ENCODE results near the gene PTPMT1.

PTPMT1 gene

DNA sequence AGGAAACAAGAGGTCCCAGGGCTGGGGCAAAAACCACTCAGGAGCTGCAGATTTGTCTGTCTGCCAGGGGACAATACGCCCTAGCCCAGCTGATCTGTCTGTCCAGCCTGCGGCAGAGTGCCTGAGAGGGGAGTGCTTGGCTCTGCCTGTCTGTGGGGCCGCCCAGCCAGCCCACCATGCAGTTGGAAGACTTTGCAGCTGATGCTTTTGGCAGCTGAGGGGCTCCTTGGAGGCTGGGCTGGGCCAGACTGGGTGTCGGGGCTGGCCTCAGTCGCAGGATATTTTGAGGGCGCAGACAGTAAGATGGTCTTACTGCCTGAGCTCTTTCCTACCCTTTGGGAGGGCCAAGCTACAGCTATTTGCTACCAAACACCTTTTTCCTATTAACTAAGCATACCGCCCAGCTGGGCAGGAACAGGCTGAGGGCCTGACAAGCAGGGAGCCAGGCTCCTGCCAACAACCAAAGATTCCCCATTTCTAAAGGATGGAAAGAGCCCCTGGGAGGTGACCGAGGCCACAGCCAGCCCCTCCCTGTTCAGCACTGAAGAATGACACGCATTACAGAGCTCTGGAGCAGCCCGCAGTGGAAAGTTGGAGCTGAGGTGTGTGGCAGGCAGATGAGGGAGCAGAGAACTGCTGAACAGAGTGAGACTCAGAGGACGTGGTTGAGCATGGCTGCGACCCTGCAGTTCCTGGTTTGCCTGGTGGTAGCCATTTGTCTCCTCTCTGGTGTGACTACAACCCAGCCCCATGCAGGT, 20.9 kb downstream of the PTPMT1 start, which contains the start of gene FAM180B:
TSS of gene FAM180B (plus strand) at position 581 of the 758 bp plus-strand sequence. CDS start at position 672, 91 bp downstream.
- DNase-seq: no peak

GRCh38 chr11:47587039-47587716, 21.8 kb downstream of the PTPMT1 start:
- no peak for DNase-seq

DNA sequence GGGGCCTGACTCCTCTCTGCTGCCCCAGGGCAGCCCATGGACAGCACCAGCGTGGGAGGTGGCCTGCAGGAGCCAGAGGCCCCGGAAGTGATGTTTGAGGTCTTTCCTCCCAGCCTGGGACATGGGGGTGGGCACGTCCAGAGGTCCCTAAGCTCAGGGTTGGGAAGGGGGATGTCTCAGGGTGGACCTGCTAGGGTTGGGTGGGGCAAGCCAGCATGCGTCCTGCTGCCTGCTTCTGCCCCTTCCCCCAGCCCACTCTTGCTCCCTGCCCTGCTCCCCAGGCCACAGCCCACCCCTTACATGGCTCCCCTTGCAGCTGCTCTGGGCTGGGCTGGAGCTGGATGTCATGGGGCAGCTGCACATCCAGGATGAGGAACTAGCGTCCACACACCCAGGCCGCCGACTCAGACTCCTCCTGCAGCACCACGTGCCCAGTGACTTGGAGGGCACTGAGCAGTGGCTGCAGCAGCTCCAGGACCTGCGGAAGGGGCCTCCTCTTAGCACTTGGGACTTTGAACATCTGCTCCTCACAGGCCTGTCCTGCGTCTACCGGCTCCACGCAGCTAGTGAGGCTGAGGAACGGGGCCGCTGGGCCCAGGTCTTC, 22.4 kb downstream of the PTPMT1 start:
- DNase-seq: no peak

DNA sequence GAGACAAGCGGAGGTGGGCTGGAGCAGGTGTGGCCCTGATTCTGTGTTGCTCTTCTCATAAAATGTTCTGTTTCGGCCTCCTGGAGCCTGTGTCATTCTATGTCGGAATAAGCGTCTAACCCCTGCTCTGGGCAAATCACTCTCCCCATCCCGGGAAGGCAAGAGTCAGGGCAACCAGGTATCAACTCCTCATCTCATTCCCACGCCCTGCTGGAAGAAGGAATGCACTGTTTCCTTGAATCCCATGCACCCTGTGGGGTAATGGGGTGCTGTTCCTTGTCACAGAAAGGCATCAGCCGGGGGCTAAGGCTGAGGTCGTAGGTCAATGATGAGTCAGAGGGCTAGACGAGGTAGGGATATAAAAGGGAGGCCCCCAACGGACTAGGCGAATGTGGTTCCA, 23.7 kb downstream of the PTPMT1 start:
- no peak for DNase-seq

- DNase-seq: no peak
Observed at GRCh38 chr11:47589584-47589976, 24.2 kb downstream of the PTPMT1 start.

DNA sequence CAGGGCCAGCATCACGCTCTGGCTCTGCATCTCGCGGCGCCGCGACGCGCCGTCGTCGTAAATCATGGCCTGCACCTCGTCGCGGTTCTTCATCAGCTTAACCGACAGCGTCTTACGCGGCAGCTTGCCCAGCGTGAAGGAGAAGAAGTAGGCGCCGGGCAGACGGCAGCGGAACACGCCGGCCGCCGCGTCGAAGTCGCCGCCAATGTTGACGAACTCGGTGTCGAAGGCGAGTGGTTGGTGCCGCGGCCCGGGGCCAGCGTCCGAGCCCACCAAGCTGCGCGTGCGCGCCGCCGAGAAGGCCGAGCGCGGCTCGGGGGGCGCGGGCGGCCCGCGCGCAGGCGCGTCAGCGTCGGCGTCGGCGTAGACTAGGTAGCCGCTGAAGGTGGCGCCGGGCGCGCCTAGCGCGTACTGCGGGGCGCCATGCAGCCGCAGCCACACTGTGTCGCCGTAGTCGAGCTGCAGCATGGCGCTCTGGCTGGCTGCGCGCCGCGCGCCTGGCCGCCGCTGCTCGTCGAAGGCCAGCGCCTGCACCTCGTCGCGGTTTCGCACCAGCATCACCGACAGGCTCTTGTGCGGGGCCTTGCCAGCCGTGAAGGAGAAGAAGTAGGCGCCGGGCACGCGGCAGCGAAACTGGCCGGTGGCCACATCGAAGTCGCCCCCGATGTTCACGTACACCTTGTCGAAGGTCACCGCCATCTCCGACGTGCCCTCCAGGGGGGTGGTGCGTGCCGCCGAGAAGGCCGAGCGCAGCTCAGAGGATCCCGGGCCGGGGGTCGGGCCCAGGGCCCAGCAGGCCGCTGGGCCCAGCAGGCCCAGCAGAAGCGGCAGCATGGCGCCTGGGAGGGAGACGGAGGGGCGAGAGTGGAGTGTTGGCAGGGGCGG, 24.8 kb downstream of the PTPMT1 start:
- DNase-seq: no peak

DNA sequence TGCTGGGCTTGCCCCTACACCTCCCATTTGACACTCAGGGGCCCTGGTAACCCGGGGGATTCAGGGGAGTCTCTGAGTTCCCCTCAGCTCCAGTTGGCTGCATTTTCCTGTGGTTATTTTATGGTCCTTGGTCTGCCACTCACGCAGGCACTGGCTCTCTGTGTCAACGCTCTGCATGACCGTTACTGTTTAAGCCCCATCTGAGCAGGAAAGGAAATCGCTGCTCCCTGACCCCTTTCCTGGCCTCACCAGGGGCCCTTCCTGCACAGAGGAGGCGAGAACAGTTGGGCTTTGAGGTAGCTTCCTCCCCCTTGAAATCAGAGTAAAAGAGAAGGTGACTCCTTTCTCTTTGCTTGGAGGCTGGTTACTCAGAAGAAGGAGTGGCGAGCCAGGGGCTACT, 26.4 kb downstream of the PTPMT1 start:
- no peak for DNase-seq

- no peak for DNase-seq
Observed at GRCh38 chr11:47592251-47592650, 26.9 kb downstream of the PTPMT1 start.

DNA sequence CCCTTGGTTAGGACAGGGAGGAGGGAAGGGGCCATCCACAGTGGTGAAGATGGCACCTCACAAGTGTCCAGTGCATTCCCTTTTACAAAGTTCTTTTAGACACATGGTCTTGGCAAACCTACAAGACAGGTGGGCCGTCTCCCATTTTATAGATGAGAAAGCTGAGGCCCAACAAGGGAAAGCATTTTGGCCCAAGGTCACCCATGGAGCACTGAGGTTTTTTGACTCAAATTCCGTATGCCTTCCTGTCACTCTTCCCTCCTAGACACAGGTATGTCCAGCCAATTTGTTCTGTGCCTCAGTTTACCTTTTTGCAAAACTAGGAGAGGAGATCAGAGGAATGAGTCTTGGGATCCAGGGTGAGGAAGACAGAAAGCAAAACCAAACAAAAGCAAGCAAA, 27.6 kb downstream of the PTPMT1 start:
- no peak for DNase-seq

GRCh38 chr11:47593492-47593933, 28.1 kb downstream of the PTPMT1 start:
- DNase-seq: no peak

DNA sequence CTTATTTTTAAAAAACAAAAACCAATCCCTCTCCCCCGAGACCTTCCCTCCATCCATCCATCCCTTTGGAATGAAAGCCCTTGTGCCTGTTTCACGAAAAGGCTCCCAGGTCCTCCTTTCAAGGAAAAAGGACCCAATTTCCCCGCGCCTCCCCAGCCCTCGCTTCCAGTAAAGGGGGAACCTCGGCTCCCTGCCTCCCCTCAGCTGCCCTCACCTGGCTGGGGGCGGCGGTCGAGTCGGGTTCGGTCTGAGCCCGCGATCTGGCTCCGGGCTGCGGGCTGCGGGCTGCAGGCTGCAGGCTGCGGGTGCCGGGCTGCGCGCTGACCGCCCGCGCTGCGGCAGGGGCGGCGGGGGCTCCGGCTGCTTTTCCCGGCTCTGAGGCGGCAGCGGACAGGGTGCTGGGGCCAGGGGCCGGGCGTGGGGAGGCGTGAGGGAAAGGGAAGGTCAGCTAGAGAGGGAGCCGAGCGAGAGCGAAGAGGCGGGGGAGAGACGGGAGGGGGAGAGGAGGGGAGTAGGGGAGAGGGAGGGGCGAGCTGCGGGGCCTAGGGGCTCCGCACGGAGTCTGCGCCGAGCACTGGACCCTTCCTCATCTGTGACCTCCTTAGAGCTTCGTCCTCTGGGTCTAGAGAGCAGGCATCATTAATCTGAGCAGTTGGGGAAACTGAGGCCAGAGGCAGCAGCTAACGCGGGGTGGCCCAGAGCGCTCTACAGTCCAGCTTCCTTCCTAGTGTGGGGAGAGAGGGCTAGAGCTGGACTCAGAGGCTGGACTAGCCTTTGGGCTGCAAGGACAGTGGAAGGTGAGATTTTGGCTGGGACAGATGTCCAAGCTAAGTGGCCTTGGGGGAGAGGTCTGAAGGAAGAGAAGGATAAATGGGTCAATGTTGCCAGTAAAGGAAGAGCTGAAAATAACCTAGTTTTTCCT, 28.8 kb downstream of the PTPMT1 start, which contains the start of gene C1QTNF4:
TSS of gene C1QTNF4 (minus strand) at position 478 of the 922 bp plus-strand sequence. CDS start 3,601 bp downstream, outside the sequence.
- DNase-seq: no peak

DNA sequence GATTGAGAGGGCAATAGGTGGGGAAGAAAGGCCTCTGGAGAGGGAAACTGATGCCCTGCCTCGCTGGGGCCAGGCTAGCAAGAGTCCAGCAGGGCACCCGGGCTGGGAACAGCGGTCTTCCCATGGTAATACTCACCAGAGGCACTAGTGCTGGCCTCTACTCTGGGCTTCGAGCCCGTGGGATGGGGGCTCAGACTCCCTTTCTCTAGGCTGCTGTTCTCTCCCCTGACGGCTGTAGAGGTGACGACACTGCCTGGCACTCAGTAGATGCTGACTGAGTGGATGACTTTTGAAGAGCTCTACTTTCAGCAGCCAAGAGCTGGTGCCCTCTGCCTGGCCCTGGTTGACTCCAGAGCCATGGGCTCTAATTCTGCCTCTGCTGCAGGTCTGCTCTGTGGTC, 29.6 kb downstream of the PTPMT1 start:
- no peak for DNase-seq

- DNase-seq: no peak
Observed at GRCh38 chr11:47595967-47596366, 30.6 kb downstream of the PTPMT1 start.

- DNase-seq: no peak
Observed at GRCh38 chr11:47599902-47600301, 34.5 kb downstream of the PTPMT1 start.

DNA sequence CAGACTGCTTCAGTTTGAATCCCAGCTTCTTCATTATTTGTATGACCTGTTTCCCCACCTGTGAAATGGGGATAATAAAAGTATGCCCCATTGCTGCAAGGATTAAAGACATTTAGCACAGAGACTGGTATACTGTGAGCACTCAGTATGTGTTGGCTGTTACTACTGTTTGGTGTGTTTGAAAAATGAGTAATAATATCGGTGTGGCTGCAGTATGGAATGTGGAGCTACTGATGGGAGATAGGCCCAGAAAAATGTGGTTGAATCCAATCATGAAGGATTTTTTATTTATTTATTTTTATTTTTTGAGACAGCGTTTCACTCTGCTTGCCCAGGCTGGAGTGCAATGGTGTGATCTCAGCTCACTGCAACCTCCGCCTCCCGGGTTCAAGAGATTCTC, 37.9 kb downstream of the PTPMT1 start:
- no peak for DNase-seq

DNA sequence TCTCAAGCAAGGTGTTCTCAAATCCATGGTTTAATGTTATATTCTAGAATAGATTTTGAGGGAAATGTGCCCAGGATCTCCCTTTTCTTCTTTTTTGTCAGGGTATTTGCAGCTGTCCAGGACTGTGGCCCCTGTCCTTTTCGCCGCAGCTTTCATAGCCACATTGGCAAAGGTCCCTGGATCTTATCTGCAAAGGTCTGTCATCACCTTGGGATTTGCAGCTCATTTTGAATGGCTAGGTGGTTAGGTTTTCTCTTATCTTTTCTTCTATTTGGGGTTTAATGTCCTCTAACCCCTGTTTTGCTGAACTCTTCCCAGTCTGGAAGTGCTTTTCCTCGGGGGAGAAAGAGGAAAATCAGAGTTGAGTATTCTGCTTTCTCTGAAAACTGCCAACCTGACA, 40.5 kb downstream of the PTPMT1 start:
- no peak for DNase-seq

- no peak for DNase-seq
Observed at GRCh38 chr11:47606731-47607130, 41.3 kb downstream of the PTPMT1 start.

GRCh38 chr11:47607380-47607779, 42.0 kb downstream of the PTPMT1 start:
- DNase-seq: no peak

DNA sequence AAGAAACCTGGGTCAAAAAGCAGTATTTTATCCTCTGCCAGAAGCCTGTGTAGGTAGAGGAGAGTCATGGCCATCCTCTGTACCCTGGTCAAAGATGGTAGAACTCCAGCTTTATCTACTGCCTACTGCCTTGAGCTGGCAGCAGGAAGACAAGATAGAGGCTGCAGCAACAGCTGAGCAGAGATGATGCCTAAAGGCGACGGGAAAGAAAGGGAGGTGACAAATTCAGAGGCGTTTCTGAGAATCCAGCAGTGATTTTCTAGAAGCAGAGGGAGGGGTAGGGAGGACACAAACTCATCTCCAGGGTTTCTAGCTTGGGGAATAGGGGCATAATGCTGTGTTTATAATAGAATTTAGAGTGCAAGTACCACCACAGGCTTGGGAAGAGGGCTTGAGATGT, 44.3 kb downstream of the PTPMT1 start:
- no peak for DNase-seq

DNA sequence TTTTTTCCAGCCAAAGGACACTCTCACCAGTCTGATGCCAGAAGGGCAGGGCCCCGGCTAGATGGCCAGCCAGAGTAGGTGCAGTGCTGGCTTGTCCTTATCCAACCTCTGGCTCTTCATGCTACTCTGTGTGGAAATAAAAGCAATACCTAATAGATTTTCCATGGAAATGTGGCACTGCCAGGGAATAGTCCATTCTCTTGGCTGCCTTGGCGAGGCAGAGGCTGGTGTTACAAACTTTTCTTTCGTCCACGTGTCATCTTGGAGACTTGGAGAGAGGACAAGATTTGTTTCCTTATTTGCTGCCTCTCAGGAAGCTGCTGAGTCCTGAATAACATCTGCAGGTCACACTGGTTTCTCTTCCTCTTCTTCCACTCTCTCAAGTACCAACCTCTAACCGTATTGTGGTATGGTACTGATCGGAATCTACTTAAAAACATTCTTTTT, 46.0 kb downstream of the PTPMT1 start:
- DNase-seq: no peak

GRCh38 chr11:47615249-47615648, 49.9 kb downstream of the PTPMT1 start:
- DNase-seq: no peak

All from NCI-H1930 (cell line).